HL-60 (cell line): Measurements from ENCODE around the gene TRIP13.
"Not testable (repeated sequence)": the region's sequence is repeated elsewhere in the genome, so short reads cannot be mapped to it uniquely, and the experiment has no call there.

Experiments
- DNase-seq, 2 experiments: peaks; one replicate each; pipeline ENCODE4 v3.0.0-alpha.2; 2010 to 2020; ENCODE audit warnings: low read depth in 1 of 2, low spot score in 1 of 2
- H3K27ac ChIP-seq: fragments of 250-450 bp; sonication (Bioruptor Pico); replicated peaks from 2 replicates; pipeline ENCODE4 v1.5.1; 2020; ENCODE audit warnings: mild to moderate bottlenecking, moderate library complexity
- H3K27me3 ChIP-seq: fragments of 250-450 bp; sonication (Bioruptor Pico); 2 replicates; pipeline ENCODE4 v1.5.1; 2021; ENCODE audit warnings: mild to moderate bottlenecking, moderate library complexity; ENCODE audit not compliant: insufficient read depth, poor library complexity, severe bottlenecking
- H3K4me3 ChIP-seq: replicated peaks from 2 replicates; pipeline ENCODE4 v1.5.1; 2011; ENCODE audit warnings: mild to moderate bottlenecking, control low read depth, low read length; ENCODE audit not compliant: insufficient read depth
- GABPA ChIP-seq: IDR thresholded peaks from 2 replicates; pipeline ENCODE4 v1.6.1; 2012; ENCODE audit warnings: low read depth
- POLR2AphosphoS5 ChIP-seq: IDR thresholded peaks from 2 replicates; pipeline ENCODE4 v1.6.1; 2012; ENCODE audit warnings: low read depth
- SPI1 ChIP-seq: IDR thresholded peaks from 2 replicates; pipeline ENCODE4 v1.6.1; 2012; ENCODE audit warnings: low read depth, mild to moderate bottlenecking, borderline replicate concordance
- TF ChIP-seq, protein P1 (sequence below): IDR thresholded peaks from 2 replicates; pipeline ENCODE4 v1.6.1; 2012; ENCODE audit warnings: low read depth; ENCODE audit not compliant: insufficient replicate concordance
- TF ChIP-seq, protein P2 (sequence below): IDR thresholded peaks from one replicate; pipeline ENCODE4 v1.5.1; 2011; ENCODE audit warnings: low read length, control low read depth, inconsistent platforms; ENCODE audit not compliant: insufficient read depth

TRIP13 gene

DNA sequence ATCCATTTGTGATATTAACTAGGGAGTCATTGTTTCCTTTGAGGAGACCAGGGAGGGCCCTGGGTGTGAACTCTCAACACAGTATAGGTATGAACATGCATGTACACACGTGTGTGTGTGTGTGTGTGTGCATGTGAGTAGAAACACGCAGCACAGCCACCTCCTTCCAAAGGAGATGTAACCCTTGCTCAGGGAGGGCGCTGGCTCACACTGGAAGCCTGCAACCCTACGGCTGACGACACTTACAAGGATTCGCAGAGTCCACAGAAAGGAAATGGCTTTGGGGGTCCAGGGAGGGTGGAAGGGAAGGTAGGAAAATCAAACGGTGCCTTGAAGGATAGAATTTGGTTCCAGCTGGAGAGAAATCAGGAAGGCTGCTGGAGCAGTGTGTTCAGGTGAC lies 21.9 kb downstream of the TRIP13 start:
- no peak overlapping the region for H3K4me3 ChIP-seq
- no peak for DNase-seq
- TF ChIP-seq, protein P1, sequence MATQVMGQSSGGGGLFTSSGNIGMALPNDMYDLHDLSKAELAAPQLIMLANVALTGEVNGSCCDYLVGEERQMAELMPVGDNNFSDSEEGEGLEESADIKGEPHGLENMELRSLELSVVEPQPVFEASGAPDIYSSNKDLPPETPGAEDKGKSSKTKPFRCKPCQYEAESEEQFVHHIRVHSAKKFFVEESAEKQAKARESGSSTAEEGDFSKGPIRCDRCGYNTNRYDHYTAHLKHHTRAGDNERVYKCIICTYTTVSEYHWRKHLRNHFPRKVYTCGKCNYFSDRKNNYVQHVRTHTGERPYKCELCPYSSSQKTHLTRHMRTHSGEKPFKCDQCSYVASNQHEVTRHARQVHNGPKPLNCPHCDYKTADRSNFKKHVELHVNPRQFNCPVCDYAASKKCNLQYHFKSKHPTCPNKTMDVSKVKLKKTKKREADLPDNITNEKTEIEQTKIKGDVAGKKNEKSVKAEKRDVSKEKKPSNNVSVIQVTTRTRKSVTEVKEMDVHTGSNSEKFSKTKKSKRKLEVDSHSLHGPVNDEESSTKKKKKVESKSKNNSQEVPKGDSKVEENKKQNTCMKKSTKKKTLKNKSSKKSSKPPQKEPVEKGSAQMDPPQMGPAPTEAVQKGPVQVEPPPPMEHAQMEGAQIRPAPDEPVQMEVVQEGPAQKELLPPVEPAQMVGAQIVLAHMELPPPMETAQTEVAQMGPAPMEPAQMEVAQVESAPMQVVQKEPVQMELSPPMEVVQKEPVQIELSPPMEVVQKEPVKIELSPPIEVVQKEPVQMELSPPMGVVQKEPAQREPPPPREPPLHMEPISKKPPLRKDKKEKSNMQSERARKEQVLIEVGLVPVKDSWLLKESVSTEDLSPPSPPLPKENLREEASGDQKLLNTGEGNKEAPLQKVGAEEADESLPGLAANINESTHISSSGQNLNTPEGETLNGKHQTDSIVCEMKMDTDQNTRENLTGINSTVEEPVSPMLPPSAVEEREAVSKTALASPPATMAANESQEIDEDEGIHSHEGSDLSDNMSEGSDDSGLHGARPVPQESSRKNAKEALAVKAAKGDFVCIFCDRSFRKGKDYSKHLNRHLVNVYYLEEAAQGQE, result no peak
- TF ChIP-seq SPI1, result no peak
- no peak for TF ChIP-seq POLR2AphosphoS5
- no peak for TF ChIP-seq GABPA
- TF ChIP-seq, protein P2, sequence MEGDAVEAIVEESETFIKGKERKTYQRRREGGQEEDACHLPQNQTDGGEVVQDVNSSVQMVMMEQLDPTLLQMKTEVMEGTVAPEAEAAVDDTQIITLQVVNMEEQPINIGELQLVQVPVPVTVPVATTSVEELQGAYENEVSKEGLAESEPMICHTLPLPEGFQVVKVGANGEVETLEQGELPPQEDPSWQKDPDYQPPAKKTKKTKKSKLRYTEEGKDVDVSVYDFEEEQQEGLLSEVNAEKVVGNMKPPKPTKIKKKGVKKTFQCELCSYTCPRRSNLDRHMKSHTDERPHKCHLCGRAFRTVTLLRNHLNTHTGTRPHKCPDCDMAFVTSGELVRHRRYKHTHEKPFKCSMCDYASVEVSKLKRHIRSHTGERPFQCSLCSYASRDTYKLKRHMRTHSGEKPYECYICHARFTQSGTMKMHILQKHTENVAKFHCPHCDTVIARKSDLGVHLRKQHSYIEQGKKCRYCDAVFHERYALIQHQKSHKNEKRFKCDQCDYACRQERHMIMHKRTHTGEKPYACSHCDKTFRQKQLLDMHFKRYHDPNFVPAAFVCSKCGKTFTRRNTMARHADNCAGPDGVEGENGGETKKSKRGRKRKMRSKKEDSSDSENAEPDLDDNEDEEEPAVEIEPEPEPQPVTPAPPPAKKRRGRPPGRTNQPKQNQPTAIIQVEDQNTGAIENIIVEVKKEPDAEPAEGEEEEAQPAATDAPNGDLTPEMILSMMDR, result no peak

DNA sequence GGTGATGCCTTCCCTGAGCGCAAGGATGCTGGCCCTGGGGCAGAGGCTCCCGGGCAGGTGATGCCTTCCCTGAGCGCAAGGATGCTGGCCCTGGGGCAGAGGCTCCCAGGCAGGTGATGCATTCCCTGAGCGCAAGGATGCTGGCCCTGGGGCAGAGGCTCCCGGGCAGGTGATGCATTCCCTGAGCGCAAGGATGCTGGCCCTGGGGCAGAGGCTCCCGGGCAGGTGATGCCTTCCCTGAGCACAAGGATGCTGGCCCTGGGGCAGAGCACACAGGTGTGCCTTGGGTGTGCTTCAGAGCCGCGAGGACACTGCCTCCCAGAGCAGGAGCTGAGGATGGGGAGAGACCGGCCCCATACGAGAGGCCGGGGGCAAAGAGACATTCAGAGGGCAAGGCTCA lies 22.7 kb downstream of the TRIP13 start:
- DNase-seq, H3K27me3 ChIP-seq: not testable (repeated sequence)

More for the DNA sequence above, 21.9 kb downstream of the TRIP13 start:
- Histone ChIP-seq H3K27me3 (no peaks in the 10 kb centered on the region), H3K27ac (no peak overlapping the region)

DNA sequence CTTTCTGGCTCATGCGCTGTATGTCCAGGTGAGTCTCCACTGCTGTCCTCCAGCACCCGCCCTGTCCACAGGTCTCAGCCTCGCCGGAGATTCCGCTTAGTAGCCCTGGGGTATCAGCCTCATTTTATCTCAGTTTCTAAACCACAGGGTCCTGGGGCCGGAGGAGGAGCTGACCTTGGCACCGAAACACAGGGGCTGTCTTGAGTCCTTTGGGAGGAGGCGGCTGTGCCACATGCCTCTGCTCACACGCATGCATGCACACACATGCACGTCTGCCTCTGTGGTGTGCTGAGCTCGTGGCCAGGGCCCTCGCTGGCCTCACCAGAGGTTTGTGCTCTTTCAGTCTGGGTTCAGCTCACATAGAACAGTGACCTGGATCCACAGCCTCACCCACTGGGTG lies 23.3 kb downstream of the TRIP13 start:
- H3K4me3 ChIP-seq, result no peak overlapping the region
- no peak for DNase-seq
- no peak overlapping the region for H3K27ac ChIP-seq
- TF ChIP-seq SPI1, result no peak
- no peak for TF ChIP-seq GABPA
- TF ChIP-seq POLR2AphosphoS5, result no peak
- TF ChIP-seq, protein P2, result no peak
- TF ChIP-seq, protein P1, result no peak
- no peaks in the 10 kb centered on the region for H3K27me3 ChIP-seq

More for the DNA sequence above, 22.7 kb downstream of the TRIP13 start:
- H3K4me3 ChIP-seq, H3K27ac ChIP-seq: not testable (repeated sequence)

DNA sequence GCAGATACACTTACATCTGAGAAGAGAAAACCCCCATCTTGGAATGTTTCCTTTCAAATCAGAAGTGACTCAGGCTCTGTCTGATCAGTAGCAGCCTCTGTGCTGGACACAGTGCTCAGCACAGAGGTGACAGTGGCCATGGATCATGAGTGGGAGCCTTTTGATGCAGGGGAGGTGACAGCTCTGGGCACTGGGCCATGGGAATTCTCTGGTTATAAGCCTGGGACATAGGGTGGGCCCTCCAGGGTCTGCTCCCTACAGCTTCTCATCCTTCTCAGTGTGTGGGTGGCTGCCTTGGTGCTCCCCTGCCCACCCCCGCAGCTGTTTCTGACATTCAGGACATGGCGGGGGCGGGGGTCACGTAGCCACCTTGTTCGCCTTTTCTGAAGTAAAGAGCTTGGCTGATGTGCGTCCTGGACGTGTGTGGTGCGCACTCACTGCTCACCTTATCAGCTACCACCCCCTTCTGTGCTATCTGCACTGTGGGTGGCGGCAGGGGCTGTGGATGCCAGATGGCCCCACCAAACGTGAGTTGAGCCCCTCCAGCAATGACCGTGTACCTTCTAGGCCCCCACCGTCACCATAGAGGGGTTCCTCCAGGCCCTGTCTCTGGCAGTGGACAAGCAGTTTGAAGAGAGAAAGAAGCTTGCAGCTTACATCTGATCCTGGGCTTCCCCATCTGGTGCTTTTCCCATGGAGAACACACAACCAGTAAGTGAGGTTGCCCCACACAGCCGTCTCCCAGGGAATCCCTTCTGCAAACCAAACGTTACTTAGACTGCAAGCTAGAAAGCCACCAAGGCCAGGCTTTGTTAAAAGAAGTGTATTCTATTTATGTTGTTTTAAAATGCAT lies 24.0 kb downstream of the TRIP13 start:
- Histone ChIP-seq H3K4me3 (no peak overlapping the region), H3K27ac (no peak overlapping the region), H3K27me3 (no peaks in the 10 kb centered on the region)
- TF ChIP-seq, protein P1, result no peak
- no peak for TF ChIP-seq GABPA
- TF ChIP-seq SPI1, result no peak
- TF ChIP-seq, protein P2, result no peak
- no peak for TF ChIP-seq POLR2AphosphoS5
- DNase-seq, result no peak

DNA sequence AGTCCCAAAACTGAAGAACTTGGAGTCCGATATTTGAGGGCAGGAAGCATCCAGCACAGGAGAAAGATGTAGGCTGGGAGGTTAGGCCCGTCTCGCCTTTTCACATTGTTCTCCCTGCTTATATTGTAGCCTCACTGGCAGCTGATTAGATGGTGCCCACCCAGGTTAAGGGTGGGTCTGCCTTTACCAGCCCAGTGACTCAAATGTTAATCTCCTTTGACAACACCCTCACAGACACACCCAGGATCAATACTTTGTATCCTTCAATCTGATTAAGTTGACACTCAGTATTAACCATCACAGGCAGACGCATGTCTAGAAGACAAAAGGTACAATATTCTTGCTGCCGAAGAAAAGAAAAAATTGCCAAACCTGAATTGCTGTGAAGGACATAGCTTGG lies 26.0 kb downstream of the TRIP13 start:
- not testable (repeated sequence) for H3K4me3 ChIP-seq, H3K27me3 ChIP-seq, DNase-seq, H3K27ac ChIP-seq
